K562 (cell line): Measurements from ENCODE around the gene CIAO2B.

Experiments
- CTCF ChIP-seq, 3 experiments: IDR thresholded peaks in 2 of 3; conservative IDR thresholded peaks in 1 of 3; 2 replicates each; pipeline ENCODE4 v1.5.1; 2011 to 2012; ENCODE audit warnings: low read length in 3 of 3, mild to moderate bottlenecking in 3 of 3, control low read depth in 2 of 3, improper control_type of control experiment in 1 of 3, inconsistent platforms in 1 of 3, low read depth in 1 of 3, mixed read lengths in 1 of 3, moderate library complexity in 1 of 3; ENCODE audit not compliant: insufficient read depth in 2 of 3
- HES1 ChIP-seq: fragments of 450-650 bp; IDR thresholded peaks from 2 replicates; pipeline ENCODE4 v1.6.1; 2016; ENCODE audit warnings: low read depth, mild to moderate bottlenecking, moderate library complexity
- ZNF41 ChIP-seq: fragments of 250-450 bp; sonication (Bioruptor Pico); conservative IDR thresholded peaks from 2 replicates; pipeline ENCODE4 v1.4.0; 2020; ENCODE audit warnings: mild to moderate bottlenecking
- ZNF785 ChIP-seq: fragments of 250-450 bp; sonication (Bioruptor Pico); IDR thresholded peaks from 2 replicates; pipeline ENCODE4 v1.4.0; 2020; ENCODE audit warnings: mild to moderate bottlenecking

DNA sequence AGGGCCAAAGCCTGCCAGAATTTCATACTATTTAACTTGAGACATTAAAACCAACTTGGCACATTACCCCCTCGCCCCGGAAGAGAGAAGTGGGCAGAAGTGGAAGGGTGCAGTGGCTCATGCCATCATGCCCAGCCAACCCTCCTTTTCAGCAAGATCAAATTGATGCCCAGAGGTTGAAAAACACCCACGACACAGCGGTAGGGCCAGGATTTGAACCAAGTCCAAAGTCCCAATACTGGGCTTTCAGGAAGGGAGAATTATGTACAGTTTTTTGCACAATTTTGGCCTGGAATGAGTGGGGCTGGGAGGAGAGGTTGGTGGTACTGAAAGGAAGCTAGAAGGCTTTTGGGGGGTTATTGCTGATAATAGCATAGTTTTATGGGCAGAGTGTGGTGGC is 42.8 kb downstream of the CIAO2B start:
- TF ChIP-seq CTCF (IDR thresholded peaks at IDR 0.05 in 2 of 3, conservative IDR thresholded peaks at IDR 0.05 in 1 of 3; ENCODE audit: insufficient read depth in 2 of 3, low read depth in 1 of 3, low read length in 3 of 3) = no peak
- TF ChIP-seq HES1 = no peak
- no peak for TF ChIP-seq ZNF785 (CRISPR knock-in tag)
- no peak for TF ChIP-seq ZNF41 (CRISPR knock-in tag)
